HepG2 (cell line): ENCODE measurements around the gene PMIS2. TPM values are rescaled to one million over a fixed set of nuclear protein-coding genes. Genes with fewer than 3 reads are reported as not detected.

ENCODE experiments used
- ATF7-NPFF ChIP-seq: sonication (generic); formaldehyde crosslinking; IDR thresholded peaks from 2 replicates; pipeline ENCODE4 v1.8.1; 2023; ENCODE audit warnings: mild to moderate bottlenecking, low read depth, missing genetic modification reagents, moderate library complexity
- FOXM1 ChIP-seq: sonication (generic); formaldehyde crosslinking; IDR thresholded peaks from 2 replicates; pipeline ENCODE4 v1.5.0; 2020; ENCODE audit warnings: missing genetic modification reagents
- MED1 ChIP-seq: sonication (generic); formaldehyde crosslinking; IDR thresholded peaks from 2 replicates; pipeline ENCODE4 v1.4.0; 2020; ENCODE audit warnings: missing genetic modification reagents
- REPIN1 ChIP-seq: sonication (generic); formaldehyde crosslinking; IDR thresholded peaks from 2 replicates; pipeline ENCODE4 v1.8.0; 2022; ENCODE audit warnings: missing genetic modification reagents, low read depth, mild to moderate bottlenecking, borderline replicate concordance
- RXRB ChIP-seq: IDR thresholded peaks from 2 replicates; pipeline ENCODE4 v1.6.1; 2016; ENCODE audit warnings: borderline replicate concordance, missing genetic modification reagents, missing compliant biosample characterization
- SP5 ChIP-seq: IDR thresholded peaks from 2 replicates; pipeline ENCODE4 v1.6.1; 2016; ENCODE audit warnings: low read depth, borderline replicate concordance
- ZNF124 ChIP-seq: sonication (generic); formaldehyde crosslinking; IDR thresholded peaks from 2 replicates; pipeline ENCODE4 v1.4.0; 2020; ENCODE audit warnings: missing genetic modification reagents
- ZNF598 ChIP-seq: sonication (generic); formaldehyde crosslinking; IDR thresholded peaks from 2 replicates; pipeline ENCODE4 v1.5.1; 2020; ENCODE audit warnings: mild to moderate bottlenecking, missing genetic modification reagents, borderline replicate concordance
- ZNF672 ChIP-seq: sonication (generic); formaldehyde crosslinking; IDR thresholded peaks from 2 replicates; pipeline ENCODE4 v1.8.1; 2022; ENCODE audit warnings: missing genetic modification reagents
- polyA plus RNA-seq, 8 experiments: library from polyadenylated mRNA; depleted of rRNA in 3 of 8; stranded (reverse) in 7 of 8; unstranded in 1 of 8; fragments of >200 nt; fragmentation: Illumina TruSeq in 4 of 8; extraction: Trizol in 4 of 8; gene quantifications; 2 replicates each; pipeline versions ENCODE4 v1.2.1 to v1.2.3, GENCODE V29; 2011 to 2016; ENCODE audit warnings: low read depth in 4 of 8, missing spikeins in 1 of 8, mixed read lengths in 1 of 8; ENCODE audit not compliant: insufficient read depth in 1 of 8
- total RNA-seq, 5 experiments: library from RNA; depleted of rRNA; stranded (reverse); fragments of >200 nt; fragmentation: Illumina TruSeq; extraction: Trizol; gene quantifications; 2 replicates each; pipeline ENCODE4 v1.2.3, GENCODE V29; 2016; ENCODE audit warnings: low read depth in 1 of 5
- TF ChIP-seq, protein P1 (sequence below): sonication (generic); formaldehyde crosslinking; conservative IDR thresholded peaks from 2 replicates; pipeline ENCODE4 v1.4.0; 2020; ENCODE audit warnings: mild to moderate bottlenecking, missing genetic modification reagents, moderate library complexity
- TF ChIP-seq, protein P2 (sequence below): sonication (generic); formaldehyde crosslinking; IDR thresholded peaks from 2 replicates; pipeline ENCODE4 v1.8.0; 2022; ENCODE audit warnings: low read depth, missing genetic modification reagents
- TF ChIP-seq, protein P3 (sequence below): fragments of 450-650 bp; IDR thresholded peaks from 2 replicates; pipeline ENCODE4 v1.6.1; 2016
- TF ChIP-seq, protein P4 (sequence below): sonication (generic); IDR thresholded peaks from 2 replicates; pipeline ENCODE4 v1.6.1; 2016; ENCODE audit warnings: low read depth, borderline replicate concordance

PMIS2 gene
- total and polyA plus RNA-seq, 2 of the 13 experiments (the other 11 are each of a cell fraction or from before 2014, with no cell fraction given): not detected

- TF ChIP-seq ZNF124 (CRISPR knock-in tag): no peak
- peak; percentile 84 for TF ChIP-seq REPIN1 (CRISPR knock-in tag)
- TF ChIP-seq, protein P1, sequence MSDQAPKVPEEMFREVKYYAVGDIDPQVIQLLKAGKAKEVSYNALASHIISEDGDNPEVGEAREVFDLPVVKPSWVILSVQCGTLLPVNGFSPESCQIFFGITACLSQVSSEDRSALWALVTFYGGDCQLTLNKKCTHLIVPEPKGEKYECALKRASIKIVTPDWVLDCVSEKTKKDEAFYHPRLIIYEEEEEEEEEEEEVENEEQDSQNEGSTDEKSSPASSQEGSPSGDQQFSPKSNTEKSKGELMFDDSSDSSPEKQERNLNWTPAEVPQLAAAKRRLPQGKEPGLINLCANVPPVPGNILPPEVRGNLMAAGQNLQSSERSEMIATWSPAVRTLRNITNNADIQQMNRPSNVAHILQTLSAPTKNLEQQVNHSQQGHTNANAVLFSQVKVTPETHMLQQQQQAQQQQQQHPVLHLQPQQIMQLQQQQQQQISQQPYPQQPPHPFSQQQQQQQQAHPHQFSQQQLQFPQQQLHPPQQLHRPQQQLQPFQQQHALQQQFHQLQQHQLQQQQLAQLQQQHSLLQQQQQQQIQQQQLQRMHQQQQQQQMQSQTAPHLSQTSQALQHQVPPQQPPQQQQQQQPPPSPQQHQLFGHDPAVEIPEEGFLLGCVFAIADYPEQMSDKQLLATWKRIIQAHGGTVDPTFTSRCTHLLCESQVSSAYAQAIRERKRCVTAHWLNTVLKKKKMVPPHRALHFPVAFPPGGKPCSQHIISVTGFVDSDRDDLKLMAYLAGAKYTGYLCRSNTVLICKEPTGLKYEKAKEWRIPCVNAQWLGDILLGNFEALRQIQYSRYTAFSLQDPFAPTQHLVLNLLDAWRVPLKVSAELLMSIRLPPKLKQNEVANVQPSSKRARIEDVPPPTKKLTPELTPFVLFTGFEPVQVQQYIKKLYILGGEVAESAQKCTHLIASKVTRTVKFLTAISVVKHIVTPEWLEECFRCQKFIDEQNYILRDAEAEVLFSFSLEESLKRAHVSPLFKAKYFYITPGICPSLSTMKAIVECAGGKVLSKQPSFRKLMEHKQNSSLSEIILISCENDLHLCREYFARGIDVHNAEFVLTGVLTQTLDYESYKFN (CRISPR knock-in tag): peak; percentile 37; the same call in 1 of the 2 replicates
- TF ChIP-seq FOXM1 (CRISPR knock-in tag): no peak
- TF ChIP-seq MED1 (CRISPR knock-in tag): peak; percentile 80
- TF ChIP-seq SP5 (CRISPR knock-in tag): no peak
- TF ChIP-seq ZNF598 (CRISPR knock-in tag): peak; percentile 24; the same call in 1 of the 2 replicates
- TF ChIP-seq ZNF672 (CRISPR knock-in tag): no peak
- 0 out of 2 replicates have a peak, but pooled peaks have one; percentile 20 for TF ChIP-seq RXRB (CRISPR knock-in tag)
- TF ChIP-seq, protein P2, sequence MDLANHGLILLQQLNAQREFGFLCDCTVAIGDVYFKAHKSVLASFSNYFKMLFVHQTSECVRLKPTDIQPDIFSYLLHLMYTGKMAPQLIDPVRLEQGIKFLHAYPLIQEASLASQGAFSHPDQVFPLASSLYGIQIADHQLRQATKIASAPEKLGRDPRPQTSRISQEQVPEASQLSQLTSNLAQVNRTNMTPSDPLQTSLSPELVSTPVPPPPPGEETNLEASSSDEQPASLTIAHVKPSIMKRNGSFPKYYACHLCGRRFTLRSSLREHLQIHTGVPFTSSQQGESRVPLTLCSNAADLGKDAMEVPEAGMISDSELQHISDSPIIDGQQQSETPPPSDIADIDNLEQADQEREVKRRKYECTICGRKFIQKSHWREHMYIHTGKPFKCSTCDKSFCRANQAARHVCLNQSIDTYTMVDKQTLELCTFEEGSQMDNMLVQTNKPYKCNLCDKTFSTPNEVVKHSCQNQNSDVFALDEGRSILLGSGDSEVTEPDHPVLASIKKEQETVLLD: no peak
- TF ChIP-seq, protein P3, sequence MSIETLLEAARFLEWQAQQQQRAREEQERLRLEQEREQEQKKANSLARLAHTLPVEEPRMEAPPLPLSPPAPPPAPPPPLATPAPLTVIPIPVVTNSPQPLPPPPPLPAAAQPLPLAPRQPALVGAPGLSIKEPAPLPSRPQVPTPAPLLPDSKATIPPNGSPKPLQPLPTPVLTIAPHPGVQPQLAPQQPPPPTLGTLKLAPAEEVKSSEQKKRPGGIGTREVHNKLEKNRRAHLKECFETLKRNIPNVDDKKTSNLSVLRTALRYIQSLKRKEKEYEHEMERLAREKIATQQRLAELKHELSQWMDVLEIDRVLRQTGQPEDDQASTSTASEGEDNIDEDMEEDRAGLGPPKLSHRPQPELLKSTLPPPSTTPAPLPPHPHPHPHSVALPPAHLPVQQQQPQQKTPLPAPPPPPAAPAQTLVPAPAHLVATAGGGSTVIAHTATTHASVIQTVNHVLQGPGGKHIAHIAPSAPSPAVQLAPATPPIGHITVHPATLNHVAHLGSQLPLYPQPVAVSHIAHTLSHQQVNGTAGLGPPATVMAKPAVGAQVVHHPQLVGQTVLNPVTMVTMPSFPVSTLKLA: 0 out of 2 replicates have a peak, but pooled peaks have one; percentile 4
- TF ChIP-seq, protein P4, sequence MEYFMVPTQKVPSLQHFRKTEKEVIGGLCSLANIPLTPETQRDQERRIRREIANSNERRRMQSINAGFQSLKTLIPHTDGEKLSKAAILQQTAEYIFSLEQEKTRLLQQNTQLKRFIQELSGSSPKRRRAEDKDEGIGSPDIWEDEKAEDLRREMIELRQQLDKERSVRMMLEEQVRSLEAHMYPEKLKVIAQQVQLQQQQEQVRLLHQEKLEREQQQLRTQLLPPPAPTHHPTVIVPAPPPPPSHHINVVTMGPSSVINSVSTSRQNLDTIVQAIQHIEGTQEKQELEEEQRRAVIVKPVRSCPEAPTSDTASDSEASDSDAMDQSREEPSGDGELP: peak; percentile 79; the same call in 1 of the 2 replicates
- TF ChIP-seq ATF7-NPFF (CRISPR knock-in tag): peak; percentile 85
Measured at GRCh38 chr19:35545001-35545854, 40.7 kb upstream of the PMIS2 start, which contains the start of gene TMEM147 (continued).
